T47D (cell line): ENCODE results near the gene TGFB3.

ENCODE experiments used
- DNase-seq, 2 experiments: peaks; one replicate each; pipeline versions ENCODE4 v3.0.0 to v3.0.0-alpha.2; 2011 to 2012; ENCODE audit warnings: low read depth in 1 of 2, low spot score in 1 of 2
- JUND ChIP-seq: IDR thresholded peaks from 2 replicates; pipeline ENCODE4 v1.6.1; 2012; ENCODE audit warnings: low read depth
- in situ Hi-C: cut with HindIII; loops from 2 replicates; pipeline ENCODE4 v1.10.0; 2016; ENCODE audit warnings: low sequenced_read_pairs, low pct_unique_long_range_greater_than_20kb

Gene TGFB3

GRCh38 chr14:76002383-76002782 lies 20.6 kb upstream of the TGFB3 start:
- DNase-seq = no peak
- in situ Hi-C loops = no loop called here
- TF ChIP-seq JUND = no peak

GRCh38 chr14:75999511-76000190 lies 17.9 kb upstream of the TGFB3 start:
- DNase-seq = no peak
- in situ Hi-C loops = no loop called here
- no peak for TF ChIP-seq JUND

GRCh38 chr14:75996488-75996887 lies 14.7 kb upstream of the TGFB3 start:
- in situ Hi-C loops = no loop called here
- TF ChIP-seq JUND = no peak
- DNase-seq = no peak

- no peak for DNase-seq
- no peak for TF ChIP-seq JUND
- in situ Hi-C loops = no loop called here
Observed at GRCh38 chr14:75995372-75996041, 13.7 kb upstream of the TGFB3 start.

- in situ Hi-C loops = no loop called here
- no peak for DNase-seq
Observed at GRCh38 chr14:75993567-75994041, 11.8 kb upstream of the TGFB3 start.

GRCh38 chr14:75991753-75992152 lies 10.0 kb upstream of the TGFB3 start:
- no peak for TF ChIP-seq JUND
- in situ Hi-C loops = no loop called here
- DNase-seq = no peak

More at GRCh38 chr14:75993567-75994041, 11.8 kb upstream of the TGFB3 start:
- TF ChIP-seq JUND = no peak

- no peak for DNase-seq
- no peak for TF ChIP-seq JUND
- in situ Hi-C loops = no loop called here
Observed at GRCh38 chr14:75990297-75990696, 8.5 kb upstream of the TGFB3 start.

- DNase-seq = no peak
- TF ChIP-seq JUND = no peak
- in situ Hi-C loops = no loop called here
Observed at GRCh38 chr14:75989134-75989533, 7.3 kb upstream of the TGFB3 start.

- no peak for TF ChIP-seq JUND
- DNase-seq = no peak
- in situ Hi-C loops = no loop called here
Observed at GRCh38 chr14:75987201-75987970, 5.6 kb upstream of the TGFB3 start.

GRCh38 chr14:75986439-75986765 lies 4.6 kb upstream of the TGFB3 start:
- in situ Hi-C loops = no loop called here
- TF ChIP-seq JUND = no peak

GRCh38 chr14:75985618-75986438 lies 4.0 kb upstream of the TGFB3 start, which contains the start of gene IFT43:
Gene IFT43, plus strand, starts transcription at chr14:75985763. Its CDS starts 24 bp downstream, at chr14:75985787.
- no peak for TF ChIP-seq JUND
- in situ Hi-C loops = no loop called here
- DNase-seq = peak; percentile 88 to 90

More at GRCh38 chr14:75986439-75986765, 4.6 kb upstream of the TGFB3 start:
- no peak for DNase-seq

- TF ChIP-seq JUND = no peak
- in situ Hi-C loops = no loop called here
- DNase-seq = peak in 1 of 2 experiments; percentile 39
Observed at GRCh38 chr14:75984674-75985073, 2.9 kb upstream of the TGFB3 start.
